Upper lobe of left lung (tissue), 6 donors: ENCODE results near the gene ANGEL2. TPM values are rescaled to one million over a fixed set of nuclear protein-coding genes. Genes with fewer than 3 reads are reported as not detected.

Experiments used
- ATAC-seq, 2 donors: fragments of 200-7000 bp; cut with Tn5 transposase; one replicate each; pipeline ENCODE4 v1.9.1; 2022; ENCODE audit warnings: mild to moderate bottlenecking in 2 of 2, moderate library complexity in 2 of 2; ENCODE audit not compliant: low FRiP score in 2 of 2
- DNase-seq, 2 donors: peaks; one replicate each; pipeline ENCODE4 v3.0.0-alpha.2; 2019 to 2020
- H3K27ac ChIP-seq, 4 donors: fragments of 200-600 bp; sonication (generic); one replicate each; pipeline ENCODE4 v1.5.1; 2016 to 2019
- H3K27me3 ChIP-seq, 4 donors: fragments of 200-600 bp; sonication (generic); one replicate each; pipeline ENCODE4 v1.5.1; 2017 to 2019
- H3K36me3 ChIP-seq, 4 donors: fragments of 200-600 bp; sonication (generic); one replicate each; pipeline ENCODE4 v1.5.1; 2016 to 2019
- H3K4me1 ChIP-seq, 4 donors: fragments of 200-600 bp; sonication (generic); one replicate each; pipeline ENCODE4 v1.5.1; 2018 to 2019
- H3K4me3 ChIP-seq, 4 donors: fragments of 200-600 bp; sonication (generic); one replicate each; pipeline ENCODE4 v1.5.1; 2017 to 2019; ENCODE audit warnings: mild to moderate bottlenecking in 2 of 4, moderate library complexity in 1 of 4
- H3K9me3 ChIP-seq, 4 donors: fragments of 200-600 bp; sonication (generic); one replicate each; pipeline ENCODE4 v1.5.1; 2018 to 2019
- CTCF ChIP-seq, 6 experiments: fragments of 450-650 bp in 4 of 6; fragments of 200-600 bp in 2 of 6; sonication (generic) in 2 of 6; IDR thresholded peaks; one replicate each; pipeline ENCODE4 v1.5.1; 2016 to 2019; ENCODE audit warnings: antibody characterized with exemption in 6 of 6
- EP300 ChIP-seq, 4 donors: sonication (generic); formaldehyde crosslinking; IDR thresholded peaks; one replicate each; pipeline ENCODE4 v1.5.1; 2017; ENCODE audit warnings: antibody characterized with exemption in 4 of 4, control low read depth in 2 of 4
- POLR2A ChIP-seq, 4 donors: fragments of 450-650 bp; IDR thresholded peaks; one replicate each; pipeline ENCODE4 v1.5.1; 2016 to 2017; ENCODE audit warnings: antibody characterized with exemption in 4 of 4, mild to moderate bottlenecking in 2 of 4
- POLR2AphosphoS5 ChIP-seq, 2 donors: sonication (generic); formaldehyde crosslinking; IDR thresholded peaks; one replicate each; pipeline ENCODE4 v1.5.1; 2017; ENCODE audit warnings: antibody characterized with exemption in 2 of 2
- WGBS, 2 donors: methylation state at CpG; one replicate each; pipeline ENCODE4 v1.1.5; 2017 to 2018; 5-methylcytosine and 5-hydroxymethylcytosine counted together
- total RNA-seq, 6 donors: library from RNA; depleted of rRNA in 4 of 6; stranded (reverse); fragments of >200 nt in 4 of 6; gene quantifications; one replicate each; pipeline versions ENCODE4 v1.1.0 to v1.2.1, GENCODE V29; 2016 to 2021
- donor health status: DM: no; HTN: no; CAD: no; lungs with moderate emphysema.
- donor health status: DM: no; HTN: yes; CAD: no; lungs with severe emphysema.

The ANGEL2 gene
- total RNA-seq, 6 donors from 2014 or later: 29.4 to 68.7 (median 35.6) TPM

- no peak for ATAC-seq
- no peak for TF ChIP-seq POLR2A (IDR thresholded peaks at IDR 0.05)
- TF ChIP-seq POLR2AphosphoS5 (IDR thresholded peaks at IDR 0.05): no peak
- TF ChIP-seq EP300 (IDR thresholded peaks at IDR 0.05): no peak
- TF ChIP-seq CTCF (IDR thresholded peaks at IDR 0.05): no peak
- peaks cover 0 to 5% (median 2%) of the 10 kb centered on the region in 4 donors for H3K9me3 ChIP-seq
- no peak overlapping the region for H3K27ac ChIP-seq
- H3K36me3 ChIP-seq: no peaks in the 10 kb centered on the region
- 85 to 91% methylated on average over 2 of the region's 2 CpGs for WGBS, 2 donors
- peaks cover 0 to 4% (median 3%) of the 10 kb centered on the region in 4 donors for H3K4me1 ChIP-seq
- H3K27me3 ChIP-seq: peaks cover 0 to under 1% (median 0%) of the 10 kb centered on the region in 4 donors
- H3K4me3 ChIP-seq: no peak overlapping the region
- DNase-seq: no peak
Measured at GRCh38 chr1:212945056-212945455, 70.6 kb downstream of the ANGEL2 start.

- 77 to 83% methylated on average over 6 of the region's 6 CpGs for WGBS, 2 donors
- no peaks in the 10 kb centered on the region for H3K27me3 ChIP-seq
- H3K36me3 ChIP-seq: no peaks in the 10 kb centered on the region
- no peak overlapping the region for H3K4me3 ChIP-seq
- no peak for DNase-seq
- no peaks in the 10 kb centered on the region for H3K4me1 ChIP-seq
- no peak for ATAC-seq
- TF ChIP-seq POLR2AphosphoS5 (IDR thresholded peaks at IDR 0.05) (no peak), EP300 (IDR thresholded peaks at IDR 0.05) (no peak), CTCF (IDR thresholded peaks at IDR 0.05) (no peak), POLR2A (IDR thresholded peaks at IDR 0.05) (no peak)
- no peak overlapping the region for H3K27ac ChIP-seq
- H3K9me3 ChIP-seq: peaks cover 0 to 7% (median 3%) of the 10 kb centered on the region in 4 donors
Measured at GRCh38 chr1:212944229-212944901, 71.3 kb downstream of the ANGEL2 start.

- Histone ChIP-seq H3K4me3 (no peak overlapping the region), H3K27ac (no peak overlapping the region), H3K4me1 (no peaks in the 10 kb centered on the region), H3K9me3 (peaks cover 0 to 7% (median 3%) of the 10 kb centered on the region in 4 donors), H3K27me3 (no peaks in the 10 kb centered on the region), H3K36me3 (no peaks in the 10 kb centered on the region)
- DNase-seq (no peak), ATAC-seq (no peak)
- WGBS, 2 donors: 68 to 74% methylated on average over 2 to 4 of the region's 4 CpGs
- no peak for TF ChIP-seq EP300 (IDR thresholded peaks at IDR 0.05)
- TF ChIP-seq POLR2AphosphoS5 (IDR thresholded peaks at IDR 0.05): no peak
Measured at GRCh38 chr1:212943393-212943710, 72.3 kb downstream of the ANGEL2 start.

- DNase-seq: no peak
- Histone ChIP-seq H3K4me1 (no peaks in the 10 kb centered on the region), H3K4me3 (no peak overlapping the region), H3K27ac (no peak overlapping the region), H3K27me3 (no peaks in the 10 kb centered on the region), H3K9me3 (peaks cover 0 to 7% (median 3%) of the 10 kb centered on the region in 4 donors), H3K36me3 (no peaks in the 10 kb centered on the region)
- ATAC-seq: no peak
- TF ChIP-seq POLR2AphosphoS5 (IDR thresholded peaks at IDR 0.05) (no peak), EP300 (IDR thresholded peaks at IDR 0.05) (no peak), CTCF (IDR thresholded peaks at IDR 0.05) (no peak), POLR2A (IDR thresholded peaks at IDR 0.05) (no peak)
- 82 to 86% methylated on average over 6 of the region's 6 CpGs for WGBS, 2 donors
Measured at GRCh38 chr1:212942679-212943392, 72.8 kb downstream of the ANGEL2 start.

Other genes with a start within 250 kb of the ANGEL2 start
- gene NSL1, start 224.1 kb downstream of the ANGEL2 start, total RNA-seq: 10 to 100 TPM; 26.5 to 44.5 (median 34.1) TPM
- gene TATDN3, start 224.0 kb downstream of the ANGEL2 start, total RNA-seq: 10 to 100 TPM in 5 of 6 donors, 1 to 10 TPM in 1; 7.5 to 14.9 (median 11.7) TPM
- 1 to 10 TPM in 1 of 6 donors, not detected in 5; 2.7 TPM for gene SPATA45, start 168.2 kb downstream of the ANGEL2 start, total RNA-seq
- 1 to 10 TPM; 5.2 to 9.4 (median 8.3) TPM for gene FLVCR1, start 157.6 kb downstream of the ANGEL2 start, total RNA-seq
- gene VASH2, start 65.3 kb downstream of the ANGEL2 start, total RNA-seq: 1 to 10 TPM in 4 of 6 donors, under 1 TPM in 2; 0.30 to 3.1 (median 1.4) TPM
- gene RPS6KC1, start 35.4 kb upstream of the ANGEL2 start, total RNA-seq: 10 to 100 TPM in 5 of 6 donors, 1 to 10 TPM in 1; 8.3 to 31.4 (median 15.1) TPM